Activated T-cell treated with anti-CD3 and anti-CD28 coated beads, Interleukin-2, amount 50 U/mL, for 24 hours (primary cell): ENCODE results near the gene IGFN1.
"Not testable (repeated sequence)": the region's sequence is repeated elsewhere in the genome, so short reads cannot be mapped to it uniquely, and the experiment has no call there.

ENCODE experiments used
- DNase-seq: peaks from one replicate; pipeline ENCODE4 v3.0.0-alpha.2; 2020
- H3K27ac Mint-ChIP-seq: 2 replicates; pipeline ENCODE4 v1.8.0; 2020; ENCODE audit warnings: mild to moderate bottlenecking, mixed read lengths
- H3K27me3 Mint-ChIP-seq: 2 replicates; pipeline ENCODE4 v1.8.0; 2020; ENCODE audit warnings: mixed read lengths
- H3K36me3 Mint-ChIP-seq: 2 replicates; pipeline ENCODE4 v1.8.0; 2020; ENCODE audit warnings: low read depth, mixed read lengths
- H3K4me1 Mint-ChIP-seq: 2 replicates; pipeline ENCODE4 v1.8.0; 2020; ENCODE audit warnings: low read depth, mixed read lengths
- H3K4me3 Mint-ChIP-seq: 2 replicates; pipeline ENCODE4 v1.8.0; 2020; ENCODE audit warnings: mild to moderate bottlenecking, moderate library complexity, mixed read lengths
- H3K9me3 Mint-ChIP-seq: 2 replicates; pipeline ENCODE4 v1.8.0; 2020; ENCODE audit warnings: mixed read lengths

The IGFN1 gene

DNA sequence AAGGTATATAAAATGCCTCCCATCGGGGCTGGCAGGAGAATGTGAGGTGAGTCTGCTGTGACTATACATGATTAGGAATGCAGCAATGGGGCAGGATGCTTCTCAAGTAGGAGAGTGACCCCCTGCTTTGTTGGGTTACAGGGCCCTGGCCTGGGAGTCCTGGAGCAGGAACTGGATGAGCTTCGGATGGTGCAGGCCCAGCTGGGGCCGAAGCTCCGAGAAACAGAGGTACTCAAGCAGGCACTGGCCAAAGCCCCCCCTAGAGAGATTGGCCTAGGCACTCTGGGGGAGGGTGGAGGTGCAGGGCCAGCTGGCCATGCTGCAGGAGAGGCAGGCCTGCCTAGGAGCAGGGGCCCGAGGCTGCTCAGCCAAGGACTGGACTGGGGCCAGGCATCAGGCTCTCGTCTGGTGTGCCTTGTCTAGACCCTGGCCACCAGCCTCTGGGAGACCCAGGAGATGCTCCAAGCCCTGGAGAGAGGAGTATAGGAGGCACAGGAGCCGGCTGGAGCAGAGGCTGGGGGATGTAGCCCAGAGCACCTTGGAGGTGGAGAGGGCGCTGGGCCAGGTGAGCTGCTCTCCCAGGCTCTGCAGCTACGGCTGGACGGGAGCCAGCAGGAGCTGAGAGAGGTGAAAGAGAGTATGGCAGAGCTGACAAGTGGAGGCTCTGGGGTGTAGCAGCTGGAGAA, 59.8 kb downstream of the IGFN1 start:
- Mint-ChIP-seq H3K4me1 (no peaks in the 10 kb centered on the region), H3K36me3 (no peaks in the 10 kb centered on the region), H3K4me3 (no peak overlapping the region), H3K27ac (no peak overlapping the region), H3K9me3 (no peaks in the 10 kb centered on the region), H3K27me3 (peaks cover 7% of the 10 kb centered on the region)
- DNase-seq: no peak

DNA sequence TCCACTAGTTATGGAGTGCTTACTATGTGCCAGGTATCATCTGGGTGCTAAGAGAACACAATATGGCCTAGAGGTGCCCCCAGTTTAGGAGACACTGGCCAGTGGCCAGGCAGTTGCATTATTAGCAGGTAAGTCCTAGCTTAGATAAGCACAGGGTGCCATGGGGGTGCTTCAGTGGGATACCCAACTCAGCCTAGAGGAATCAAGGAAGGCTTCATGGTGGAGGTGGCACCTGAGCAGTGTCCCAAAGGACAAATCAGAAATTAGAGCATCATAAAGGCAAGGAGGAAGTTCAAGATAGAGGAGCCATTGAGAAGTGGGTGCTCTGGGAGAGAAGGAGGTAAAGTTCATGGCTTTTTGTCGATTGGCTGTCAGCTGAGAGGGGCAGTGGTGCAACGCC, 60.8 kb downstream of the IGFN1 start:
- H3K27ac Mint-ChIP-seq: no peak overlapping the region
- DNase-seq: no peak
- H3K4me1 Mint-ChIP-seq: no peaks in the 10 kb centered on the region
- H3K27me3 Mint-ChIP-seq: peaks cover 3% of the 10 kb centered on the region
- no peaks in the 10 kb centered on the region for H3K9me3 Mint-ChIP-seq
- H3K4me3 Mint-ChIP-seq: no peak overlapping the region
- no peaks in the 10 kb centered on the region for H3K36me3 Mint-ChIP-seq

DNA sequence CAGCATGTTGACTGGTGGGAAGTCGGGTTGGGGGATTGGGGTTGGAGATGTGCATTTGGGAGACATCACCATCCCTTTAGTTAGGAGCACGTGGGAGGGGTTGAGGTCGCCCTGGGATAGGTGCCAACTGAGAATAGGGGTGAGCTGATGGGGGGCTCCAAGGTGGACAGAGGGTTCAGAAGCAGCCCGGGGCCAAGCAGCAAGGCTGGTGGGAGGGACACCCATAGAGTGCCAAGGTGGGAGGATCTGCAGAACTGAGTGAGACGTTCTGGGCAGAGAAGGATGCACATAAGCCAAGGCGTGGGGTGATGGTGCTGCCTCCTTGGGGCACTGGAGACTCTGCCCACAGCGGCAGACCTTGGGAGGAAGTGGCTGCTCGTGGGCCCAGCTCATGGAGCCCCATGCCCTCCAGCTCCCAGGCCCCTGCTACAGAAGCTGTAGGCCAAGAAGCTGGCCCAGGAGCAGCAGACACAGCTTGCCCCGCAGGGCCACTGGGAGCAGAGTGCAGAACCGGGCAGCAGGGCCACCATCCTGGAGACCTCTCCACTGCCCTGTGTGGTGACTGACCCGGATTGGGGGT, 61.3 kb downstream of the IGFN1 start:
- Mint-ChIP-seq H3K27me3 (peaks cover 3% of the 10 kb centered on the region), H3K36me3 (no peaks in the 10 kb centered on the region), H3K4me1 (no peaks in the 10 kb centered on the region), H3K27ac (no peak overlapping the region), H3K9me3 (no peaks in the 10 kb centered on the region), H3K4me3 (no peak overlapping the region)
- no peak for DNase-seq

DNA sequence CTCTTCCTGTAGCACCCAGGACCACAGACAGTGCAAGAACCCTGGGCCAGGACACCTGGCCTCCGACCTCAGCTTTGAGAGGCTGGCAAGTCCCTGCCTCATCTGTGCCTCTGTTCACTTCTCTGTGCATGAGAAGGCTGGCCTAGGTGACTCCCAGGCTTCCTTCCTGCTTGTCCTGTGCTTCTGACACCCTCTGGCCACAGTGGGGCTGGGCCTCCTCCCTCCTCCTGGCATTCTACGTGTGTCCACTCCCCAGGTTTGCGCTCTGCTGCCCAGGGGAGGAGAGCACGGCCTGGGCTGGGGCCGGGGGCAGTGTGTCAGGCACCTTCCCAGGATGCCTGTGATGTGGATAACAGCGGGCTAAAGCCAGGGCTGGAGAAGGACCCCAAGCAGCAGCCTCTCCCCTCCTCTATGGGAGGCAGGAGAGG, 62.3 kb downstream of the IGFN1 start:
- Mint-ChIP-seq H3K9me3 (no peaks in the 10 kb centered on the region), H3K4me1 (no peaks in the 10 kb centered on the region), H3K27ac (no peak overlapping the region), H3K36me3 (no peaks in the 10 kb centered on the region), H3K4me3 (no peak overlapping the region), H3K27me3 (peaks cover 3% of the 10 kb centered on the region)
- DNase-seq: no peak

DNA sequence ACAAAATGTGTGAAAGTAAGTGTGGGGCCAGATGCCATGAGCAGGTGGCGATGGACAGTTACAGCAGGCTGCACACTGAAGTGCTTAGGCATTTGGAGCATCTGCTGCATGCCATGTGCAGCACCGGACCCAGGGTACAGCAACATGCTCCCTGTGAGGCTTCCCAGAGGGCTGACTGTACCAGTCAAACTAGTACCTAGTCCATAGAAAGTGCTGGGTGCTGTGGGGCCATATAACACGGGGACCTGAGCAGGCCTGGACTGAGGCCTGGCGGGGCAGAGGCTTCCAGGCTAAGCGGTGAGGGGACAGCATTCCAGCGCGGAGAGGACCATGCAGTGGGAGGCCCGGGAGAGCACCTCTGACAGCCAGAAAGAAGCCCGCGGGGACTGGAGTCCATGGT, 62.8 kb downstream of the IGFN1 start:
- Mint-ChIP-seq H3K4me1 (no peaks in the 10 kb centered on the region), H3K27ac (no peak overlapping the region), H3K36me3 (no peaks in the 10 kb centered on the region), H3K27me3 (peaks cover 3% of the 10 kb centered on the region), H3K9me3 (no peaks in the 10 kb centered on the region), H3K4me3 (no peak overlapping the region)
- DNase-seq: no peak

DNA sequence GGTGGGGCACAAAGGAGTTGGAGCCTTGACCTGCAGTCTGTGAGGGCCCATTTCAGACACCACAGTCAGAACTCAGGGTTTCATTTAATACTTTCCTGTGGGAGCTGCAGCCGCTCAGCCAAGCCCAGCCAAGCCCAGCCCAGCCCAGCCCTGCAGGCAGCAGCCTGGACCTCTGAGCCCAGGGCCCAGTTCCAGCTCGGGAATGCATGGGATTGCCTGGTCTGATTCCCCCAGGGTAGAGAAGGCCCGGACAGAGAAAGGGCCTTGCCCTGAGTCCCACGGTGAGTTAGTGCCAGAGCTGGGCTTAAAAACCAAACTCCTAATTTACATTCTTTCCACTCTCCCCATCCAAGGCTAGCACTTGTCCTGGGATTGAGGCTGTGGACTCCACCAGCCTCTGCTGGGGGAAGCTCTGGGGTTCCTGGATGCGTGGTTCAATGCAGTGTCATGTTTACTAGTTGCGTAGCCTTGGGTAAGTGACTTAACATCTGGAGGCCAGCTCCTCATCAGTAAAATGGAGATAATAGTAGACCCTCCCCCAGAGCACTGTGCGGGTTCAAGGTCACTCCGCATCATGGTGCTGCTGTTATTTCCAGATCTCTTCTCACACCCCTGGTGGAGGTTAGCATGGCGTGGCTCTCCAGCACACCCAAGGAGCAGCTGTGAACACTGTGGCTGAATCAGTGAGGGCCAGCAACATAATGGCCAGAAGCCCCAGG, 63.4 kb downstream of the IGFN1 start:
- peaks cover 3% of the 10 kb centered on the region for H3K27me3 Mint-ChIP-seq
- no peaks in the 10 kb centered on the region for H3K9me3 Mint-ChIP-seq
- no peak overlapping the region for H3K4me3 Mint-ChIP-seq
- no peak overlapping the region for H3K27ac Mint-ChIP-seq
- H3K4me1 Mint-ChIP-seq: no peaks in the 10 kb centered on the region
- no peaks in the 10 kb centered on the region for H3K36me3 Mint-ChIP-seq
- DNase-seq: no peak

DNA sequence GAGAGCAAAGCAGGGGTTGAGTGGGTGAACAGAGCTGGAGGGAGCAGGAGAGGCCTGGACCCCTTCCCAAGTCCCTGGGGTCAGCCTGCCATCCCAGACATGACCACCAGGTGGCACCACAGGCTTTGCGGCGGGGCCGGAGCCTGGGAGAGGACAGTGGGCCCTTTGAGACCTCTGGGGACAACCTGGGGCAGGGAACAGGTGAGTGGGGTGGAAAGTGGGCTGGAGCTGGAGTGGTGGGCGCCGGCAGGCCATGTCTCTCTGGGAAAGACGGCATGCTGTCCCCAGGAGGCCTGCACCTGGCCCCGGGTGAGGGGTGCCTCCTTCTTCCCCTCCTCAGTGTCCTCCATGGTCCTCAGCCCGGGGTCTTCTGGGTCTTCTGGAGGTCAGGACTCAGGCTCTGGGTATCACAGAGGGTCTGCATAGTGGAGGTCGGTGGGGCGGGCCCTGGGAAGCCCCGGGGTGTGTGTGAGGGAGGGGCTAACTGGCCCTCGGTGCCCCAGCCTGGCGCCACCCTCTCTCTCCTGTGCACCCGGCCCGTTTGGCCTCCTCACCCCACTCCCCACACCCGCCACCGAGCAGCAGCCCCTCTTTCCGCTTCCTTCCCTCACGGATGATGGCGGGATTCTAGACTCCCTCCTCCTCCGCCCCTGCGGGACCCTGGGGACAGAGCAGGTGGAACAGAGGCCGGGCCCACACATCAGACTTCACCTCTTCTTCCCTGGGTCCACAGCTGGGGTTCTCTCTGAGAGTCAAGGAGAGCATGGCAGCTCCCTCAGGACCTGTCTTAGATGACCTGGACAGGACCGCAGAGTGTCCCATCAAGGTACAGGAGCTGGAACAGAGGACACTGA, 64.2 kb downstream of the IGFN1 start:
- no peaks in the 10 kb centered on the region for H3K9me3 Mint-ChIP-seq
- H3K27me3 Mint-ChIP-seq: peaks cover 3% of the 10 kb centered on the region
- H3K4me1 Mint-ChIP-seq: no peaks in the 10 kb centered on the region
- H3K4me3 Mint-ChIP-seq: no peak overlapping the region
- no peak overlapping the region for H3K27ac Mint-ChIP-seq
- no peaks in the 10 kb centered on the region for H3K36me3 Mint-ChIP-seq
- DNase-seq: peak; percentile 80

DNA sequence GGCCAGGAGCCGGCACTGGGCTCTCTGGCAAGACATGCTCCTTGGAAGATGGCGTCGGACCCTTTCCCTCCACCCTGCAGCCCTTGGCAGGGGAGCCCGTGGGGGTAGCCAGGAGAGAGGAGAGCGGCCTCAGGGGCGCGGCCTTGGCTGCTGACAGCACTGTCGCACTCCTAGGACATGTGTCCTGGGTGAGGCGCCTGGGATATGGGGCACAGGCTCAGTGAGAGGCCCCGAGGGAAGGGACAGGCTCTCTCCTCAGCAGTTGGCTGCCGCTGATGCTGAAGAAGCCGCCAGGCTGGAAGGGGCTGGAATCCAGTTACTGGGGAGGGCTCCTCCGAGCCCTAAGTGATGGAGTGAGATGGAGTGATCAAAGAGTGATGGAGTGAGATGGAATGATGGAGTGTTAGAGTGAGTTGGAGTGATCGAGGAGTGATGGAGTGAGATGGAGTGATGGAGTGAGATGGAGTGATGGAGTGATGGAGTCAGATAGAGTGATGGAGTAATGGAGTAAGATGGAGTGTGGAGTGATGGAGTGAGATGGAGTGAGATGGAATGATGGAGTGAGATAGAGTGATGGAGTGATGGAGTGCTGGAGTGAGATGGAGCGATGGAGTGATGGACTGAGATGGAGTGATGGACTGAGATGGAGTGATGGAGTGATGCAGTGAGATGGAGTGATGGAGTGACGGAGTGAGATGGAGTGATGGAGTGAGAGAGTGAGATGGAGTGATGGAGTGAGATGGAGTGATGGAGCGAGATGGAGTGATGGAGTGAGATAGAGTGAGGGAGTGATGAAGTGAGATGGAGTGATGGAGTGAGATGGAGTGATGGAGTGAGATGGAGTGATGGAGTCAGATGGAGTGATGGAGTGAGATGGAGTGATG, 65.1 kb downstream of the IGFN1 start:
- Mint-ChIP-seq H3K27me3 (peaks cover 12% of the 10 kb centered on the region), H3K36me3 (no peaks in the 10 kb centered on the region), H3K4me3 (no peak overlapping the region), H3K4me1 (peaks cover 1% of the 10 kb centered on the region), H3K9me3 (no peaks in the 10 kb centered on the region), H3K27ac (no peak overlapping the region)
- no peak for DNase-seq

DNA sequence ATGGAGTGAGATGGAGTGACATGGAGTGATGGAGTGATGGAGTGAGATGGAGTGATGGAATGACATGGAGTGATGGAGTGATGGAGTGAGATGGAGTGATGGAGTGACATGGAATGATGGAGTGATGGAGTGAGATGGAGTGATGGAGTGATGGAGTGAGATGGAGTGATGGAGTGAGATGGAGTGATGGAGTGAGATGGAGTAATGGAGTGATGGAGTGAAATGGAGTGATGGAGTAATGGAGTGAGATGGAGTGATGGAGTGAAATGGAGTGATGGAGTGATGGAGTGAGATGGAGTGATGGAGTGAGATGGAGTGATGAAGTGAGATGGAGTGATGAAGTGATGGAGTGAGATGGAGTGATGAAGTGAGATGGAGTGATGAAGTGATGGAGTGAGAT, 67.5 kb downstream of the IGFN1 start:
- not testable (repeated sequence) for H3K4me3 Mint-ChIP-seq, H3K9me3 Mint-ChIP-seq, H3K4me1 Mint-ChIP-seq, H3K27ac Mint-ChIP-seq, H3K36me3 Mint-ChIP-seq, DNase-seq
- peaks cover 28% of the 10 kb centered on the region for H3K27me3 Mint-ChIP-seq

DNA sequence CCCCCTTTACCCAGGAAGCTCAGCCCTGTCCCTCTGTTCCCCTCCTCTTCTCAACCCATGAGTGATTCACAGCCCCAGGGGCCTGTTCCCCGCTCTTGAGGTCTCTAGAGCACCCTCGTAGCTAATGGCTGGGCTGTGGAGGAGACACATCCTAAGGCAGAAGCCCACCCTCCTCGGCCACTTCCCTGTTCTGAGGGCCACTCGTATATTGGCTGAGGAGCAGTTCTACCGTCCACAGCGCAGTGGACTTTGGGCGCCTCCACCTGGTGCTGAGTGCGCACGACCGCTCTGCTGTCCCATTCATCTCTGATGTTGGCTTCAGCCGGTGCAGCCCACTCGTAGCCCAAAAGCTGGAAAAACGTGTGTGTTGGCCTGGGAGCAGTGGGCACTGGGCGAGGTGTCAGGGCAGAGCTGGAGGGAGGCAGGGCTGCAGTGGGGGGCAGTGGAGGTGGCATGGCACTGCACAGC, 68.2 kb downstream of the IGFN1 start:
- H3K4me3 Mint-ChIP-seq: no peak overlapping the region
- no peak overlapping the region for H3K27ac Mint-ChIP-seq
- H3K9me3 Mint-ChIP-seq: no peaks in the 10 kb centered on the region
- H3K36me3 Mint-ChIP-seq: no peaks in the 10 kb centered on the region
- DNase-seq: no peak
- H3K4me1 Mint-ChIP-seq: peaks cover 1% of the 10 kb centered on the region
- peaks cover 28% of the 10 kb centered on the region for H3K27me3 Mint-ChIP-seq

DNA sequence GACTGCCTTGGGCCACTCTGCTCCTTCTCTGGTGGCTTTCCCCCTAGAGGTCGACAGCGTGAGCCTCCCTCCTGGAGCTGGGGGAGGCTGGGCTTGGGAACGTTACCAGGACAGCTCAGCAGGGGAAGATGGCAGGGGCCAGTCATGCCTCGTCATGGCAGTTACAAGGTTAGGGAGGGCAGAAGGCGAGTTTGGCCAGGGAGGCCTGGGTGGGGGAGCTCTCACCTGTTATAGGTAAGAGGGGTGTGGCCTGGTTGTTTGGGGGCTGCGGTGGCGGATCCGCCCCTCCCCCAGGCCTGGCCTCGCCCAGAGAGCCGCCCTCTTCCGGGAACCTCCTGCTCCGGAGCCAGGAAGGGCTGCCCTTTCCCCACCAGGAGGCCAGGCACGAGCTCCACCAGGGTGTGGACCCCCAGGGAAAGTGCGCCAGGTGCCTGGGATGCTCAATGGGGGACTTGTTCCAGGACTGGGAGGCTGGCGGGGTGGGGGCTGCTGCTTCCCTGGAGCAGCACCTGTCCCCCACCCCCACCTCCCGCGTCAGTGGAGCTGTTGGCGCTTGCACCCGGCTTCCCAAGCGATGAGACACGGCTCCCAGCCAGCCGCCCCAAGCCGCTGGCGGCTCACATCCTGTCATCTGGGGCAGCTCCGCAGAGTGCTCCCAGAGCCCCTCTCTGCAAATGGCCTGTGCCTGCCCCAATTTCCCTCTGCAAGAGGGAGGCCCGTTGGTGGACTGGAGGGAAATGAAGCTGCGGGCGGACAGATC, 69.0 kb downstream of the IGFN1 start:
- no peak overlapping the region for H3K4me3 Mint-ChIP-seq
- no peaks in the 10 kb centered on the region for H3K9me3 Mint-ChIP-seq
- no peak overlapping the region for H3K27ac Mint-ChIP-seq
- H3K27me3 Mint-ChIP-seq: peaks cover 28% of the 10 kb centered on the region
- DNase-seq: no peak
- no peaks in the 10 kb centered on the region for H3K36me3 Mint-ChIP-seq
- H3K4me1 Mint-ChIP-seq: peaks cover 1% of the 10 kb centered on the region

DNA sequence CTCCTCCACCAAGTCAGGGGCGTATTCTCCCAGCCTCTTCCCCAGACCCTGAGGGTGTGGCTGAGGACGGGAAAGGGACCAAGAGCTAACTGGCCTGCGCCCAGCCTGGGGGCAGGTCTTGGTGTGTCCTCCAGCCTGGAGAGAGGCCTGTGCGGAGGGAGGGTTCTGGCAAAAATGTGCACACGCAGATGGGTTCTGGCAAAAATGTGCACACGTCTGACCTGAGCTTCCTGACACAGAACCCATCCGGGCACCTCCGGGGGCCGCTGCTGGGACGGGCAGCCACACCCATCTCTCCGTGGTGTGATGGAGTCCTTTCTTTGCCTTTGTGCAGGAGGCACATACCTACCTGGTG, 69.6 kb downstream of the IGFN1 start:
- H3K4me1 Mint-ChIP-seq: peaks cover 1% of the 10 kb centered on the region
- no peak overlapping the region for H3K27ac Mint-ChIP-seq
- no peak for DNase-seq
- H3K27me3 Mint-ChIP-seq: peaks cover 28% of the 10 kb centered on the region
- no peaks in the 10 kb centered on the region for H3K9me3 Mint-ChIP-seq
- H3K4me3 Mint-ChIP-seq: no peak overlapping the region
- H3K36me3 Mint-ChIP-seq: no peaks in the 10 kb centered on the region

DNA sequence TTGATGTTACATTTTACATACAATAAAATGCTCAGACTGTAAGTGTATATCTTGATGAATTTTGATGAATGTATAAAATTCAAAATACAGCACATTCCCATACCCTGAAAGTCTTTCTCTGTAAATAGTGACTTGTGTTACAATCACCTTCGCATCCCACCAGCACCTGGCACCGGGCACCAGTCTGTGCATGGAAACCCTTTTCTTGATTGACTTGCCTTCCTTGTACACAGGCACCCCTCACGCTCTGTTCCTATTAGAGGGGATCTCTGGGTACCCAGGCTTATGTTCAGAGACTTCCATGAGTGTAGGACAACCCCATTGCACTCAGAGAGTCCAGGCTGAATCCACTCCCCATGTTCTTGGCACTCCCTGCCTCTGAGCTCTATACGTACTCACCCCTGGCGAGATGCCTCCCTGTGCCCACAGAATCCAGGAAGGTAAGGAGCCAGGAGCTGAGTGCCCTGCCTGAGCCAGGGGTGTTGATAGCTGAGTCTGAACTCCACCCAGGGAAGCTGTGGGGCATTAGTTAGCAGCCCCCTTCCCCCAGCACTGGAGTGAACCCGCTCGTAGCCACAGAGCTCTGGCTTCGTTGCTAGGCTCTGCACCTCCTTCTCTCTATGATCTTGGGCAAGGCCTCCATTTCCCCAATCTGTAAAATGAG, 70.2 kb downstream of the IGFN1 start:
- H3K36me3 Mint-ChIP-seq: no peaks in the 10 kb centered on the region
- peaks cover 1% of the 10 kb centered on the region for H3K4me1 Mint-ChIP-seq
- H3K27ac Mint-ChIP-seq: no peak overlapping the region
- H3K27me3 Mint-ChIP-seq: peaks cover 28% of the 10 kb centered on the region
- no peak overlapping the region for H3K4me3 Mint-ChIP-seq
- no peaks in the 10 kb centered on the region for H3K9me3 Mint-ChIP-seq
- DNase-seq: no peak
